GM12892 (cell line): ENCODE measurements around the gene PVR.

ENCODE experiments used
- POLR2A ChIP-seq: IDR thresholded peaks from 2 replicates; pipeline ENCODE4 v1.6.1; 2011; ENCODE audit warnings: low read depth, low read length, control low read depth
- POLR2AphosphoS5 ChIP-seq: IDR thresholded peaks from 2 replicates; pipeline ENCODE4 v1.6.1; 2011; ENCODE audit warnings: low read depth, low read length, control low read depth
- TAF1 ChIP-seq: IDR thresholded peaks from 2 replicates; pipeline ENCODE4 v1.6.1; 2011; ENCODE audit warnings: low read depth, mild to moderate bottlenecking, control low read depth, low read length, borderline replicate concordance

- no peak for TF ChIP-seq POLR2A
- no peak for TF ChIP-seq TAF1
- no peak for TF ChIP-seq POLR2AphosphoS5
Observed at GRCh38 chr19:44700547-44700946, 56.8 kb downstream of the PVR start.
